SKM-1 (cell line): ENCODE measurements around the gene TRABD.
"Not testable (repeated sequence)": the region's sequence is repeated elsewhere in the genome, so short reads cannot be mapped to it uniquely, and the experiment has no call there.

ENCODE experiments used
- DNase-seq: peaks from one replicate; lab custom pipeline; 2025; ENCODE audit not compliant: unreplicated experiment; lab: John Stamatoyannopoulos, UW

TRABD gene, protein sequence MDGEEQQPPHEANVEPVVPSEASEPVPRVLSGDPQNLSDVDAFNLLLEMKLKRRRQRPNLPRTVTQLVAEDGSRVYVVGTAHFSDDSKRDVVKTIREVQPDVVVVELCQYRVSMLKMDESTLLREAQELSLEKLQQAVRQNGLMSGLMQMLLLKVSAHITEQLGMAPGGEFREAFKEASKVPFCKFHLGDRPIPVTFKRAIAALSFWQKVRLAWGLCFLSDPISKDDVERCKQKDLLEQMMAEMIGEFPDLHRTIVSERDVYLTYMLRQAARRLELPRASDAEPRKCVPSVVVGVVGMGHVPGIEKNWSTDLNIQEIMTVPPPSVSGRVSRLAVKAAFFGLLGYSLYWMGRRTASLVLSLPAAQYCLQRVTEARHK

GRCh38 chr22:50185375-50186087 is at the start of gene TRABD:
Gene TRABD (plus strand): TSS chr22:50185913. CDS start chr22:50193061, 7,148 bp downstream.
- DNase-seq = peak; percentile 81

GRCh38 chr22:50136581-50137015 is 49.1 kb upstream of the TRABD start:
- no peak for DNase-seq

DNA sequence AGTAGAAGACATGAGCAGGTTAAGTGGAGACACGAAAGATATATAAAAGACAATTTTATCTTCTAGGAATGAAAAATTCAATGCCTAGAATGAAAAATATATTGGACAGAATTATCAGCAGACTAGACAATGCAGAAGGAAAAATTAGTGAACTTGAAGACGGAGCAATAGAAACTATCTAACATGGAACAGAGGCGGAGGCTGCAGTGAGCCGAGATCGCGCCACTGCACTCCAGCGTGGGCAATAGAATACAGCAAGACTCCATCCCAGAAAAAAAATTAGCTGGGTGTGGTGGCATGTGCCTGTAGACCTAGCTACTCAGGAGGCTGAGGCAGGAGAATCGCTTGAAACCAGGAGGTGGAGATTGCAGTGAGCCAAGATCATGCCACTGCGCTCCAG is 48.4 kb upstream of the TRABD start:
- DNase-seq = not testable (repeated sequence)

GRCh38 chr22:50138041-50138440 is 47.7 kb upstream of the TRABD start:
- no peak for DNase-seq

DNA sequence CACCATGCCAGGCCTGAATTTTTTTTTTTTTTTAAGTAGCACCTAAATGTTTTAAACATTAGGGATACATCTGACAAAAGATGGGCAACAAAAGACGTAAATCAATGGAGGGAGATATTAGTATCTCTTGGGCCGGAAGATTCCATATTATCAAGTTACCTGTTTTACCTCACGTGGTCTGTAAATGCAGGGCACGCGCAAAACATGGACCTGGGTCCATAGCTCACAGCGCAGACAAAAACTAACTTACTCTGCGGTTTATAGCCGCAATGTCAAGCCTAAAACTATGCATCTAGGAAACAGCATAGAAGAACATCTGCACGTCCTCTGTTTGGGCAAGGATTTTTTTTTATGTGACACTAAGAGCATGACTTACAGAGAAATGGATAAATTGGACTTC is 46.7 kb upstream of the TRABD start:
- DNase-seq = no peak

DNA sequence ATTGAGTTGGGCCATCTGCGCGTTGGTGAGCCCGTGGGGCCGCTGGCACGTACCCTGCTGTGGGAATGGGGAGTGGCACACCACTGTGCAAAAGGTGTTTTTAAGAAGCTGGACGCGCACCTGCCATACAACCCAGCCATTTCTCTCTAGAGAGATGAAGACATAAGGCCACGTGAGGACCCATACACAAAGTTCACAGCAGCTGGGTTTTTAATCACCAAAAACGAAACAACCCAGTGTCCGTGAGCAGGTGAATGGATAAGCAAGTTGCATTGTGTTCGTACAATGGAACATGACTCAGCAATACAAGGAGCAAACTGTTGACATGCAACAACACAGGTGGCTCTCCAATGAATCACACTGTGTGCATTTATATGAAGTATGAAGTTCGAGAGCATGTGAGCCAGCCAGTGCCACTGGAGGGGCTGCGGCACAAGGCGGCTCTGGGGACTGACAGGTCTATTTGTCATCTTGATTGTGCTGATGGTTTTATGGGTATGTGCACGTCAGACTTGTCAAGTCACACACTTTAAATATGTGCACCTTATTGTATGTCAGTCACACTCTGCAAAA is 45.8 kb upstream of the TRABD start:
- no peak for DNase-seq

- DNase-seq = no peak
These were observed 45.1 kb upstream of the TRABD start for GRCh38 chr22:50140615-50141014.

DNA sequence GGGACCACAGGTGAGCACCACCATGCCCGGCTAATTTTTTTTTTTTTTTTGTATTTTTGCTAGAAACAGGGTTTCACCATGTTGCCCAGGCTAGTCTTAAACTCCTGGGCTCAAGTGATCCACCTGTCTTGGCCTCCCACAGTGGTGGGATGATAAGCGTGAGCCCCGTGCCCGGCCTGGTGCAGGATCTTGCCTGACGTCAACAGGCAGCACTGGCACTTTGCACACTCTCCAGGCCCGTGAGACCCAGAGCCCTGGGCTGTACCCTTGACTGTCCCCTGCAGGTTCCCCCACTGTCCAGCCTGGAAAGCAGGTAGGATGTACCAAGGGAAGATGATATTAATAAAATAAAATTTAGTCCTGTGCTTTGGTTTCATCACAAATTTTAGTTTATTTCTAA is 44.3 kb upstream of the TRABD start:
- no peak for DNase-seq

GRCh38 chr22:50141891-50142363 is 43.8 kb upstream of the TRABD start:
- no peak for DNase-seq

DNA sequence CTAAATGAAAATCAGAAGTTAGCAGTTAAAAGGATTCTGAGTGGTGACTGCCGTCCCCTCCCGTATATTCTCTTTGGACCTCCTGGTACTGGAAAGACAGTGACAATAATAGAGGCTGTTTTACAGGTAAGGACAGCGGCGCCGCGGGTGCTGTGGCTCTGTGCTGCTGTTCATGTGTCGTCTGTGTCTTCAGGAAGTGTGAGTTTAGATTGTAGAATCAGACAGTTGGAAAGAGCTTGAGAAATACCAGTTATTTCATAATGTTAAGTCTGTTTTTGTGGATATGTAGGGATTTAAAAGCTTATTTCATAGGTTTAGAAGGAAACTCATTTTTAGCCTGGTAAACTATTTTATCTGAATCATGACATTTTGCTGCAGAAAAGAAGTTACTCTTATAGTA is 42.6 kb upstream of the TRABD start:
- DNase-seq = peak; percentile 31

DNA sequence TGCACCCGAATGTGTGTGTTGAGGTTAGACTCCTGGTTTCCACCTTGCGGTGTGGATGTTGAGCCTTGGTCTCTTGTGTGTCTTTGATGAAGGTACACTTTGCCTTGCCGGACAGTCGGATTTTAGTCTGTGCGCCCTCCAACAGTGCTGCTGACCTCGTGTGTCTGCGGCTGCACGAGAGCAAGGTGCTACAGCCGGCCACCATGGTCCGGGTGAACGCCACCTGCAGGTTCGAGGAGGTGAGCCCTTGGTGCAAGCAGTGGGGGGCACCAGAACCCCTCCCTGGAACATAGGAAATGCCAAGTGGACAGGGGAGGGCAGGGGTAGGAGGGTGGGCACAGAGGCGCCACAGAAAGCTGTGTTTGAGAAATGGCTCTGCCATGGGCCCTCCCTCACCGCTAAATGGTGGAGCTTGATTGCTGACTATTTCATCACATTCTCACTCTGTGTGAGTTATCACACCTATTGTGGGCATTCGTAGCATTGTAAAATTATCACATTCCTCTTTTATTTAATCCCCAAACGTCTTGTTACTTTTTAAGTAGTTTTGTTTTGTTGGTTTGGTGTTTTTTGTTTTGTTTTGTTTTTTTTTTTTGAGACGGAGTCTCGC is 41.6 kb upstream of the TRABD start:
- no peak for DNase-seq

DNA sequence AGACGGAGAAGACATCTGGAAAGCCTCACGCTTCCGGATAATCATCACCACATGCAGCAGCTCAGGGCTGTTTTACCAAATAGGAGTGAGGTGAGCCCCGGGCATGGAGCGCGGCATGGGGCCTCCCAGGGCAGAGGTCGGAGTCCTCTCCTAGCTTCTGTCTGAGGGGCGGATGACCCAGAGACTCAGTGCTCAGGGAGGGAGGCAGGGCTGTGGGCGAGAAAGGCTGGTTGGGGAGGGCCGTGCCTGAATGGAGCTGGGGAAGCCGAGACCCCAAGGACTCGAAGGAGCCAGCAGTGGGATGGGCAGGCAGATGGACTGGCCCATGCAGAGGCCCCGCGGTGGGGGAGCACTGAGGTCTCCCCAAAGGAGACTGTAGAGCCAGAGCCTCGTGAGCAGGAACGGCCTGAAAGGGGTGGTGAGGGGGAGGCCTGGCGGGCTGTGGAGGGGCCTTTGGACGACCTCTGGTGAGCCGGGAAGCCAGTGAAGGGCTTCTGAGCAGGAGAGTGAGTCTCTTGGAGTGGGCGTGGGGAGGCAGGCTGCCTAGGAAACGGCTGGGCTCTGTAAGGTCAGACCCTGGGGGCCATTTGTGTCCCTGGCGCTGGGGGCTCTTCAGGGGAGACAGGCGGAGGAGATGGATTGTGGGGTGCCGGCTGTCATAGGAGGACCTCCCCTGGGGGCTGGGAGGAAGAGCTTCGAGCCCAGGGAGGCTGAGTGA is 39.8 kb upstream of the TRABD start:
- DNase-seq = no peak

GRCh38 chr22:50146439-50147238 is 39.1 kb upstream of the TRABD start:
- peak; percentile 28 for DNase-seq

- peak; percentile 20 for DNase-seq
These were observed 38.2 kb upstream of the TRABD start for GRCh38 chr22:50147258-50148165.

DNA sequence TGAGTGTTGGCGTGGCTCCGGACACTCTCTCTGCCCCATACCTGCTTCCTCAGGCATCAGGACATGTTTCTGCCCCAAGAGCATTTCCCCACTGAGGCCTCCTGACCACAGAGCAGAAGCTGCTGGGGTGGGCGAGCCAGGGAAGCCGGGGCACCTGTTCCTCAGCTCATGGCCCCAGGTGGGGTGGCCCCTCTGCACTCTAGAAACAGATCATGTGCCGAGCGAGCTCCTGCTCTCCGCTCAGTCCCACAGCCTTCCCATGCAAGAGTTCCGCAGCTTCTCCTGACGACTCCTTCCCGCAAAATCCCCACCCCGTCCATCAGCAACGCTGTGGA is 37.6 kb upstream of the TRABD start:
- no peak for DNase-seq

- DNase-seq = peak; percentile 61
These were observed 36.6 kb upstream of the TRABD start for GRCh38 chr22:50148991-50149721.

DNA sequence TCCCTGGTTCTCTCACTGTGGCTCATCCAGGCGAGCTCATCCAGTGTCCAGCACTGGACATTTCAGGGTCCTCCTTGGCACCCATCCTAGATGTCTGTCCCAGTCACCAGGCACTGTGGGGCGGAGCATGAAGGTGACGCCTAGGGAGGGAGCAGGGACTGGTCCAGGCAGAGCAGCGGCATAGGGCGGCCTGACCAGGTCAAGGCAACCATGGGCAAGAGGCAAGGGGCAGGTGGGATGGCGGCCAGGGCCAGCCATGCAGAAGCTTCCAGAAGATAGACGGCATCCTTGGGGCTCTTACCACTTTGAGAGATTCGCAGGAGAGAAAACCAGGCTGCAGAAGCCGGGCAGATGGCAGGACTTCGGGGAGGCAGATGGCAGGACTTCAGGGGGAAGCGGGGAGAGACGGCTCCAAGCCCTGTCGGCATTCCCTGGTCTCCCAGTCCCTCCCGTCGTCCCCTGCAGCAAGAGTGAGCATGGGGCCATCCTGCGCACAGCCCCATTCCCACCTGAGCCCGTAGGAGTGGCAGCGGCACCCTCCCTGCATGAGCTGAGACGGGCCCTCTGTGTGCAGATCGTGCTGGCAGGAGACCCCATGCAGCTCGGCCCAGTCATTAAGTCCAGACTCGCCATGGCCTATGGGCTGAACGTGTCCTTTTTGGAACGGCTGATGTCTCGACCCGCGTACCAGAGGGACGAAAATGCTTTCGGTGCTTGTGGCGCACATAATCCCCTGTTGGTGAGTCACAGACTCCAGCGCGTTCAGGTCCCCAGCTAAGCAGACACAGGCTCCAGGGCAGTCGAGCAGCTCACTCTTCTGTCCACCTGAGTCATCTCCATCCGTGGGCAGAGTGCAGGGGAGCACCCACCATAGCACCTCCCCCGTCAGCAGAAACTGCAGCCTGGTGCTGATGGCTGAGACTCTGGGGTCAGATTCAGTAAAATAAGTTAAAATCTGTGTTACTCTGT is 35.3 kb upstream of the TRABD start:
- no peak for DNase-seq
